ENCODE results near the gene MARS1. TPM values are rescaled to one million over a fixed set of nuclear protein-coding genes. Genes with fewer than 3 reads are reported as not detected.
A peak's percentile ranks its signal among the peaks of the same experiment; 100 is the strongest.
"Not testable (repeated sequence)": the region's sequence is repeated elsewhere in the genome, so short reads cannot be mapped to it uniquely, and the experiment has no call there.

Gene MARS1
- polyA plus RNA-seq, 1 donor = 81.9 TPM

DNA sequence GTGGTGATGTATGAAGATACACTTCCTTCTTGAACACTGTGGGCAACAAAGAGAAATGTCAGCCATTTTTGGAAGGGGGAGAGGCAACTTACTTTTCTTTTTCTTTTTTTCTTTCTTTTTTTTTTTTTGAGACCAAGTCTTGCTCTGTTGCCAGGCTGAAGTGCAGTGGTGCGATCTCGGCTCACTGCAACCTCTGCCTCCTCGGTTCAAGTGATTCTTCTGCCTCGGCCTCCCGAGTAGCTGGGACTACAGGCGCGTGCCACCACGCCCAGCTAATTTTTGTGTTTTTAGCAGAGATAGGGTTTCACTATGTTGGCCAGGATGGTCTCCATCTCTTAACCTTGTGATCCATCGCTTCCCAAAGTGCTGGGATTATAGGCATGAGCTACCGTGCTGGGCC, 29.9 kb downstream of the MARS1 start:
- H3K9me3 ChIP-seq (ENCODE audit: control insufficient read depth, low read depth, low read length); H3K27ac ChIP-seq (ENCODE audit: low read length); H3K27me3 ChIP-seq (ENCODE audit: control insufficient read depth, insufficient read depth, low read length); DNase-seq; H3K4me3 ChIP-seq (ENCODE audit: low read length): not testable (repeated sequence)
- 67% methylated on average over 1 of the region's 10 CpGs for WGBS (ENCODE audit: insufficient coverage, low lambda C conversion rate)
- Histone ChIP-seq H3K4me1 (ENCODE audit: control insufficient read depth, insufficient read depth, low read length) (peaks cover 26% of the 10 kb centered on the region), H3K36me3 (ENCODE audit: control insufficient read depth, insufficient read depth, low read length) (peaks cover 46% of the 10 kb centered on the region)

DNA sequence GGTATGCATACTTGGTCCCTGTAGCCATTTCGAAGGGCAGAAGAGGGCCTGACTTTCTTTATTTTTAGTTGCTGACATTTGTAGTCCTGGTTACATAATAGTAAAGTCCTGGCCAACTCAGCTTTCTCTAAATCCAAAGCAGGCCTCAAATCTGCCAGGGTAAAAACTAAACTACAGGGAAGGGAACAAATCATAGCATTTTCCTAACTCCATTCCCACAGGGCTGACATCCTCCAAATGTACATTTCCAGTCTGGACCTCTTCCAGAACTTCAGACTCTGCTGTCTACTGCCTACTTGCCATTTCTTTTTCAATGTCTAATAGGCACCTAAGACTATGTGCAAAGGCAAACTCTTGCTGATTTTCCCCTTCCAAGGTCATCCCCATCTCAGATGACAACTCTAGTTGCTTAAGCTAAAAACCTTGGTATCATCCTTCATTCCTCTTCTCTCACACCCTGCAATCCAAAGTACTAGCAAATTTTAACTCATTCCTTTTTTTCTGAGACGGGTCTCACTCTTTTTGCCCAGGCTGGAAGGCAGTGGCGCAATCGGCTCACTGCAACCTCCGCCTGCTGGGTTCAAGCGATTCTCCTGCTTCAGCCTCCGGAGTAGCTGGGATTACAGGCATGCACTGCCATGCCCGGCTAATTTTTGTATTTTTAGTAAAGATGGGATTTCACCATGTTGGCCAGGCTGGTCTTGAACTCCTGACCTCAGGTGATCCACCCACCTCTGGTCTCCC, 30.5 kb downstream of the MARS1 start:
- 100% methylated on average over 1 of the region's 8 CpGs for WGBS (ENCODE audit: insufficient coverage, low lambda C conversion rate)
- Histone ChIP-seq H3K4me3 (ENCODE audit: low read length) (peak overlapping the region; percentile 85), H3K9me3 (ENCODE audit: control insufficient read depth, low read depth, low read length) (no peaks in the 10 kb centered on the region), H3K4me1 (ENCODE audit: control insufficient read depth, insufficient read depth, low read length) (peaks cover 26% of the 10 kb centered on the region), H3K27me3 (ENCODE audit: control insufficient read depth, insufficient read depth, low read length) (no peaks in the 10 kb centered on the region), H3K27ac (ENCODE audit: low read length) (no peak overlapping the region), H3K36me3 (ENCODE audit: control insufficient read depth, insufficient read depth, low read length) (peaks cover 40% of the 10 kb centered on the region)
- DNase-seq = no peak

DNA sequence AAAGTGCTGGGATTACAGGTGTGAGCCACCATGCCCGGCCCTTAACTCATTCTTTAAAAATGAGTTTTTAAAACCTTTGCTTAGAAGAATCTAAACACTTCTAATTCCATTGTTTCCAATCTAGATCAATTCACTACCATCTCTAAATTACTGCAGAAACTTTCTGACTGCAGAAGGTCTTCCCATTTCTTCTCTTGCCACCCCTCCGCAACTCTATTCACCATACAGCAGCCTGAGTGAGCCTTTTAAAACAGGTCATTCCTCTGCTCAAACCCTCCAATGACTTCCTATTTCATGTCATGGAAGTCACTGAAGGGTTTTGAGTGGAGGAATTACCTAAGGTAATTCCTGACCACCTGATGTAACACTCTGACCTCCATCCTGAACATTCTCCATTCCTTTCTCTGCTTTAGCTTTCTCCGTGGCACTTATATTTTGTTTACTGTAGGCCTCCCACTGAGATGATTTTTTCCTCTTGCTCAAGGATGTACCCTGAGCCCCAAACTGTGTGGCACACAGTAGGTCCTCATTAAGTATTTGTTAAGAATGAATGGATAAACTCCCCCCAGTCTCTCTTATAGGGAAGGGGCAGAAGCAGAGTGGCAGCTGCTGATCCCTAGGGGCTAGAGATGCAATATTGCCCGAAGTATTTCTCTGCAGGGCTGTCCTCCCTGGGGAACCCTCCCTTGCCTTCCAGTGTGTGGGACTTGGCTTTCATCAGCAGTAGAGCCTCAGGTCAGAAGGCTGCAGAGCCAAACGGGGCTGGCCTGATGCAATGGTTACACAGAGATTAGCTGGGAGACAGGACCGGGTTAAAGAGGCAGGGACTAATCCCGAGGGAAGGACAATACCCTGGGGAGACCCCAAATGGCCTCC, 31.3 kb downstream of the MARS1 start:
- H3K27ac ChIP-seq (ENCODE audit: low read length) = peak overlapping the region; percentile 95
- H3K4me1 ChIP-seq (ENCODE audit: control insufficient read depth, insufficient read depth, low read length) = peaks cover 32% of the 10 kb centered on the region
- H3K4me3 ChIP-seq (ENCODE audit: low read length) = peak overlapping the region; percentile 85
- no CpG with 5 or more reads among the region's 7 CpGs for WGBS (ENCODE audit: insufficient coverage, low lambda C conversion rate)
- peak; percentile 15 to 23 for DNase-seq
- no peaks in the 10 kb centered on the region for H3K27me3 ChIP-seq (ENCODE audit: control insufficient read depth, insufficient read depth, low read length)
- H3K36me3 ChIP-seq (ENCODE audit: control insufficient read depth, insufficient read depth, low read length) = peaks cover 37% of the 10 kb centered on the region
- no peaks in the 10 kb centered on the region for H3K9me3 ChIP-seq (ENCODE audit: control insufficient read depth, low read depth, low read length)

DNA sequence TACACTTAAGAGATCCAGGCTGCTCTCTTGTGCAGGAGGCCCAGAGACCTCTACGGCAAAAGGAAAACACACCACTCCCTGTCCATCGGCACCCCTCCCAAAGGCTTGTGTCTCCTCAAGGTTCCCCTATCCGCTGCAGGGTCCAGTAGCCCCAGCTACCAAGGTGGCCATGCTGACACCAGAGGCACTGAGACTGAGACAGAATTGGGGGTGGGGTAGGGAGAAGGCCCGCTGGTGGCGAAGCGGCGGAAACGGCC, 31.9 kb downstream of the MARS1 start:
- Histone ChIP-seq H3K36me3 (ENCODE audit: control insufficient read depth, insufficient read depth, low read length) (peaks cover 37% of the 10 kb centered on the region), H3K9me3 (ENCODE audit: control insufficient read depth, low read depth, low read length) (no peaks in the 10 kb centered on the region), H3K27ac (ENCODE audit: low read length) (peak overlapping the region; percentile 95), H3K27me3 (ENCODE audit: control insufficient read depth, insufficient read depth, low read length) (no peaks in the 10 kb centered on the region), H3K4me1 (ENCODE audit: control insufficient read depth, insufficient read depth, low read length) (peaks cover 38% of the 10 kb centered on the region), H3K4me3 (ENCODE audit: low read length) (peak overlapping the region; percentile 85)
- peak; percentile 35 to 61 for DNase-seq
- no CpG with 5 or more reads among the region's 8 CpGs for WGBS (ENCODE audit: insufficient coverage, low lambda C conversion rate)

DNA sequence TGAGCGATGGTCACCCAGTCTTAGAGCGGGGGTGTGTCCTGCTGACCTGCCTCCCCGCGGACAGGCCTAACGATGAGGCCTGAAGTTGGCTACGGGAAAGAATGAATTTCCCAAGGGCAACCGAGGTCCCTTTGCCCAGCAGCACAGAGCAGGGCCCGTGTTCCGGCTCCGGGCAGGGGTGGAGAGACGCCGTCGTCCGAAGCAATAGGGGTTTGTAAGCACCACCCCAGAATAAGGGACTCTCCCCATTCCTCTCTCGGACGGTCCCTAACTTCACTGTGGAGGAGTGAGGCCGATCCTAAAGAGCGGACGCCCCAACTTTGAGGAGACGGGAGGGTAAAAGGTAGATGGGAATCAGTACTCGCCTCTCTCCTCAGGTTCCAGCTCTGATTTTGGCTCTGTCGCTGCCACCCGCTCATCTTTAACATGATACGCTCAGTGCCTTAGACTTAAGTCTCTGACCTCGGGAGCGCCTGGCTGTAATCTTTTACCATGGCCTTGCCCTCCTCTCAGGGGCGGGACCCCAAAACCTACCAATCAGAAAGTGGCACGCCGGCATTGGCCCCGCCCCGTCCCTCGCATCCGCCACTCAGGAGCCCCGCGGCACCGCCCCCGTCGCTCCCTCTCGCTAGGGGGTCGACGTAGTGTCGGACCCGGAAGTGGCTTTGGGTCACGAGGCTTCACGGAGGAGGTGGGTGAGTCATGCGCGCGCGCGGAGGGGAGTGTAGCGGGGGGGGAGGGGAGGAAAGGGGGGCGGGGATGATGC, 32.4 kb downstream of the MARS1 start, which contains the start of gene DDIT3:
Gene DDIT3 (minus strand): TSS at position 462 of the 766 bp plus-strand sequence. CDS start 3,108 bp downstream, outside the sequence.
- Histone ChIP-seq H3K36me3 (ENCODE audit: control insufficient read depth, insufficient read depth, low read length) (peaks cover 37% of the 10 kb centered on the region), H3K9me3 (ENCODE audit: control insufficient read depth, low read depth, low read length) (no peaks in the 10 kb centered on the region), H3K27me3 (ENCODE audit: control insufficient read depth, insufficient read depth, low read length) (no peaks in the 10 kb centered on the region), H3K4me1 (ENCODE audit: control insufficient read depth, insufficient read depth, low read length) (peaks cover 43% of the 10 kb centered on the region), H3K4me3 (ENCODE audit: low read length) (peak within 1 kb of the TSS; percentile 85), H3K27ac (ENCODE audit: low read length) (peak within 1 kb of the TSS; percentile 100)
- no CpG with 5 or more reads among the region's 52 CpGs for WGBS (ENCODE audit: insufficient coverage, low lambda C conversion rate)
- peak; percentile 99 for DNase-seq

DNA sequence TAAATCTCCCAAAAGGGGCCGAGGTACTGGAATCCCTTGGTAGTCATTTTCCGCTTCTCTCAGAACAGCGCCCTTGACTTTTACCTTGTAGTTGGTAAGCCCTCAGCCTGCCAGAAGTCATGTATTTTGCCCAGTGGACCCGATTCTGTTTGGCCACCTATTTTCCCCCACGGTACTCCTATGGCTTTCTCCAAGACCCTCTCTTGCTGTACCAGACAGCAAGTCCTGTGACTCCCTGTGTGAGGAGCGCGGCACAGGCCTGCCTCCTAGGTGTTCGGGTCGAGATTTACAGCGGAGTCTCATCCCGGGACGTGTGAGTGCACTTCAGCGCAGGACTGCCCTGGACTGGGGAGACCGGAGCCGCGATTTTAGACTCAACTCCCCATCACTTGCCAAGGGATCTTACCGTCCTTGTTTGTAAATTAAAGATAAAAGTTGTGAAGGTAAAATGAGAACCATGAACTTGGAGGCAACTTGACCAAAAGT, 33.7 kb downstream of the MARS1 start:
- H3K9me3 ChIP-seq (ENCODE audit: control insufficient read depth, low read depth, low read length) = no peaks in the 10 kb centered on the region
- no CpG with 5 or more reads among the region's 17 CpGs for WGBS (ENCODE audit: insufficient coverage, low lambda C conversion rate)
- H3K27me3 ChIP-seq (ENCODE audit: control insufficient read depth, insufficient read depth, low read length) = no peaks in the 10 kb centered on the region
- peaks cover 36% of the 10 kb centered on the region for H3K36me3 ChIP-seq (ENCODE audit: control insufficient read depth, insufficient read depth, low read length)
- H3K4me3 ChIP-seq (ENCODE audit: low read length) = peak overlapping the region; percentile 54
- peak; percentile 53 to 78 for DNase-seq
- H3K4me1 ChIP-seq (ENCODE audit: control insufficient read depth, insufficient read depth, low read length) = peaks cover 45% of the 10 kb centered on the region
- H3K27ac ChIP-seq (ENCODE audit: low read length) = peak overlapping the region; percentile 100

DNA sequence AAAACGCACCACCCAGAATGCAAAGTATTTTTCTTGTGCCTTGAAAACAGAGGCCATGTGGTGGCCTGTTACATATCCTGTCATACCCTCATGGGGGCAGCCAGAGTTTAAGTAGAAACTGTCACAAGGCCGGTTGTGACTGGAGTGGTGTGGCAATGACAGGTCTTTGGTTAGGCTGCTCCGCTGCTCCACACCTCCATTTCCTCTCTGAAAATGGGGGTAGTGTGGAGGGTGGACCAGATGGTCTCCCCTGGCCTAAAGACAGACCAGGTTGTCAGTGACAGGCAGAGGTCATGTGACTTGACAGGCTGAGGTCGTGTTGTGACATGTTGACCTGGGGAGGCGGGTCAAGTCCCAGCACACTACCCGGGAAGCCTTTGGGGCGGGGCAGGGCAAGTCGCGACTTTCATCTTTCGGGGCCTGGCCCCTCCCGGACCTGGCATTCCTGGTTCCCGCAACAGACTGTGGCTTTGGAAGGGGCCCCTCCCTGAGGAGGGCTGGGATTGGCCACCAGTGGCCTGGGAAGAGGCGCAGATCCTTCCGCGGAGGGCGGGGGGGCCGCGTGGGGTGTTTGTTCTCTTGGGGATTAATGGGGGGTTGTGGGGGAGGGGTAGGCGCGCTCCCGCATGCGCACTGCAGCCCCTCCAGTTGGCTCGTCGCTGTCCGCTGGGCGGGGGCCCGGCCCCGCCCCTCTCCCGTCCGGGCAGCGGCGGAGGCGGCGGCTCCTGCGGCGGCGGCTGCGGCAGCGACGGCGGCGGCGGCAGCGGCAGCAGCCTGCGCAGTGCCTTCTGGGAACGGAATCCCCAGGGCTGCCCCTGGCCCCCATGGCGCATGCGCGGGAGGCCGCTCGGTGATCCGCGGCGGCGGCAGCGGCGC, 34.4 kb downstream of the MARS1 start, which contains the start of gene MBD6:
Gene MBD6 (plus strand): TSS at position 814 of the 876 bp plus-strand sequence. CDS start 1,480 bp downstream, outside the sequence.
- Histone ChIP-seq H3K4me1 (ENCODE audit: control insufficient read depth, insufficient read depth, low read length) (peaks cover 45% of the 10 kb centered on the region), H3K36me3 (ENCODE audit: control insufficient read depth, insufficient read depth, low read length) (peaks cover 36% of the 10 kb centered on the region), H3K27ac (ENCODE audit: low read length) (peak within 1 kb of the TSS; percentile 100), H3K27me3 (ENCODE audit: control insufficient read depth, insufficient read depth, low read length) (no peaks in the 10 kb centered on the region), H3K4me3 (ENCODE audit: low read length) (peak within 1 kb of the TSS; percentile 73), H3K9me3 (ENCODE audit: control insufficient read depth, low read depth, low read length) (no peaks in the 10 kb centered on the region)
- no CpG with 5 or more reads among the region's 57 CpGs for WGBS (ENCODE audit: insufficient coverage, low lambda C conversion rate)
- DNase-seq = peak; percentile 92 to 96

DNA sequence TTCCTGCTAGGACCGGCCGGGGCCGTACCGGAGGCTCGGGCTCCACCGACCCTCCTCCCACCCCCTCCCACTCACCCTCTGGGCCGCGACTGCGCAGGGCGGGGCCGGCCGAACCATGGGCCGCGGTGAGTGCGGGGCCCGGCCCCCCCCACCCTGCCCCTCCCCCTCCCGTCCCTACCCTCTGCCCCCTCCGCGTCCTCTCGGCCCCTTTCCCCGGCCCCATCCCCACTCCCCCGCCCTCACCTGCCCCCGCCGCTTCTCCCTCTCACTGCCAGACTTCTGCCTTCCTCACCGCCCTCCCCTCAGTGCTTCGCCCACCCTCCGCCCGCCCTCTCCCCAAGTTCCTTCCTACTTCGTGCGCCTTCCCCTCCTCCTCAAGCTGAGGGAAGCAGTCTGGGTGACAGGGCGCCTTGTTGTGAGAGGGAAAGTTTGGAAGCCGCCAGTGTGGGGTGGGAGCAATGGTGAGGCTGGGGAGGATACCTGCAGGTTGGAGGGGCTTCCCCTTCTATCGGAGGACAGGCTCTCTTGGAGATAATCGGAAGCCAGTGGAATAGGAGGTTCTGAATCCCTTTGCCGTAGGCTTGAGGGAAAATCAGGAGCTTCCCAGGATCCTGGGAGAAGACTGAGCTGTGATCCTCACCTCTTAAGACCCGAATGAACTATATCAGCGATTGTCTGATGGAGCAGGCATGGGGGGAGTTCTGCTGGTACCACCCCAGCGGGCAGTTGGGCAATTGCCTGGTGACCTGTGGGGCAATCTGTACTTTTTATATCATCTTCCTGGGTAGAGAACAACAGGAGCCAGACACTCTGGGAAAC, 35.2 kb downstream of the MARS1 start:
- H3K27me3 ChIP-seq (ENCODE audit: control insufficient read depth, insufficient read depth, low read length) = no peaks in the 10 kb centered on the region
- WGBS (ENCODE audit: insufficient coverage, low lambda C conversion rate) = no CpG with 5 or more reads among the region's 38 CpGs
- peak; percentile 71 to 73 for DNase-seq
- H3K4me3 ChIP-seq (ENCODE audit: low read length) = peak overlapping the region; percentile 73
- peak overlapping the region; percentile 100 for H3K27ac ChIP-seq (ENCODE audit: low read length)
- no peaks in the 10 kb centered on the region for H3K9me3 ChIP-seq (ENCODE audit: control insufficient read depth, low read depth, low read length)
- H3K36me3 ChIP-seq (ENCODE audit: control insufficient read depth, insufficient read depth, low read length) = peaks cover 41% of the 10 kb centered on the region
- peaks cover 42% of the 10 kb centered on the region for H3K4me1 ChIP-seq (ENCODE audit: control insufficient read depth, insufficient read depth, low read length)

All from large intestine (tissue), 3 donors.